Inflammatory macrophage treated with lipopolysaccharide for 1 hour (primary cell): ENCODE results near the gene USP32.
A peak's percentile ranks its signal among the peaks of the same experiment; 100 is the strongest.
"Not testable (repeated sequence)": the region's sequence is repeated elsewhere in the genome, so short reads cannot be mapped to it uniquely, and the experiment has no call there.

Experiments used
- DNase-seq, 2 donors: peaks; one replicate each; pipeline ENCODE4 v3.0.0-alpha.2; 2020 to 2022

Gene USP32

DNA sequence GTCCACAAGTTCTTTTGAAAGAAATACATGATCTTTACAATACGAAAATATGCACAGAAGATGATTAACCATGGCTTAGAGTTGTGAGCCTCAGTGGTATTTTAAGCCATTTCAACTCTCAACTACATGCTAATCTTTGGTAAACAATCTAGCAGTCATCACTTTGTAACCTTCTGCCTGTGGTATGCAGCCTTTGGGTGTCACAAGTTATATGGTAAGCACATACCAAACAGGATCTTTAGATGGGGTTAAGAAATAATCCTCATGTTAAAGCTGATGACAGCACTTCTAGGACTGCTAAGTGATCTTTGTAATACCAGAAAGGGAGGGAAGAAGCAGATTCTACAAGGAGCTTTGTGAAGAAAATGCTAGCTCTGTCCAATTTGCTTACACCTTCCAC lies 167.9 kb downstream of the USP32 start:
- no peak for DNase-seq

DNA sequence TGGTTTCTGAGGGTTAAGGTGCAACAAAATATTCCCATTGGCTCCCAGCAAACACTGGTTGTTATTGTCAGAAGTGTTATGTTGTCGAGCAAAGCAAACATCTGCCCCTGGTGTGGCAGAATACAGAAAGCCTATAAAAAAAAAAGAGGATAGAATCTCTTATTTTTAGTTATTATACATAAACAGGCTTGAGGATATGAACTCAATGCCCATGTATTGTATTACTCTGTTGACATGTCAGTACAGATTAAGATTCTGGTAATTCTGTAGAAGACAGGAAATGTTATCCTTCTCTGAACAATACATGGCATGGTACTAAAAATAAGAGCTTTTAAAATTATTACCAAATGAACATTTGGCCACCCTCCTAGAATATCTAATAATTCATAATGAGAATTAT lies 168.5 kb downstream of the USP32 start:
- DNase-seq = no peak

GRCh38 chr17:60218774-60219173 lies 173.2 kb downstream of the USP32 start:
- DNase-seq = not testable (repeated sequence)

DNA sequence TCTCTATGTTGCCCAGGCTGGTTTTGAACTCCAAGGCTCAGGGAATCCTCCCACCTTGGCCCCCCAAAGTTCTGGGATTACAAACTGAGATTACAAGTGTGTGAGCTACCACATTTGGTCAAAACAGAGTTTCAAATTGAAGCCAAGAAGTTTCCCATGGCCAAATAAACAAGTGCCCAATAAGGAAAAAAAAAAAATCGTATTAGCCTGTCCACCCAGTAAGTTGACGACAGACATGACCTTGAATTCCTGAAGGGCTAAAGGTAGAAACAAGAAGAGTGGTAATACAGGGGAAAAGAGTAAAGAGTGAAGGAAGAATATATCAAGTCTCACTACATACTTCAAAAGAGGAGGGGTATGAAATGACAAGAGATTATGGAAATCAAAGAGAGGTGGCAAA lies 176.0 kb downstream of the USP32 start:
- not testable (repeated sequence) for DNase-seq

DNA sequence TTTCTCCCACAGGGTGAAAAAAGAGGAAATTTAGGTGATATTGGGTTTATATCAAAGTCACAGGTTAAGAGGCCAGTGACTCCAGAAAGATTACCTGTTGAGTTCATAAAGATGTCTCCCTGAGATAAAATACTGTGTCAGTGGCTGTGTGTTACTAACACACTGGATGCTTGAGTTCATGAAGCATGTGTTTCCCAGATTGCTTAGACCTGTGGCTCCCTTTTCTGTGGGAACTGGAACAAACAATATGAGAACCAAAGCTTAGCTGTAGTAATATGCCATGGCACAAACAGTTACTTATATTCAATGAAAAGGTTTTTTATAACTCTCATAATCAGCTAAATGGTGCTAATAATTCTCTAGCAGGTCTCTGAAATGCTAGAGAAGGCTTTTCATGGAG lies 180.7 kb downstream of the USP32 start:
- not testable (repeated sequence) for DNase-seq

DNA sequence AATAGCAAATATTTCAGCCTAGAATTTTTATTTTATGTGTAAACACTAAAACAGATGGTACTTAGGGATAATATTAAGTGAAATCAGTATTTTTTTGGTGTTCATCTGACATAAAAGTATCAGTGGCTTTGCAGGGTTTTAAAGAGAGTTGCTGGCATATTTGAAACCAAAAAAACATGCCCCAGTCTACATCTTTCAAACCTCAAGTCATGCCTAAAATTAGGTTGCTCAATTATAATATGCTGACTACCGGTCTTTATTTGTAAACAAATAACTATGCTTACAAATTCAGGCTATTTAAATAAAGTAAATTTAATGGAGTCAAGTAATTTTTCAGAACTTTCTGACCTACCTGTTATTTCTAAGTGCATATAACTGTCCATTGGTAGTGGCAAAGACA lies 183.6 kb downstream of the USP32 start:
- DNase-seq = not testable (repeated sequence)

DNA sequence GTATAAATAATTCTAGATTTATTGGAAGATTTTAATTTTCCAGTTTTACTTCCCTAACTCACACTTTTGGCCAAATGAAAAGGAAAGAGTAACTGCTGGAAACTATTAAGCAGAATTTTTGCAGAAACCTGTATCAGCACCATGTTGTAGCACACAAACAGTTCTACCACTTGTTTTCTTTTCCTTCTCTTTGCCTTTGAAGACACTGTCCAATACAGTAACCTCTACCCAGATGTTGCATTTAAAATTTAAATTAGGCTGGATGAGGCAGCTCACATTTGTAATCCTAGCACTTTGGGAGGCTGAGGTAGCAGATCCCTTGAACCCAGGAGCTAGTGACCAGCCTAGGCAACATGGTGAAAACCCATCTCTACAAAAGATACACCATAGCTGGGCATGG lies 186.2 kb downstream of the USP32 start:
- DNase-seq = not testable (repeated sequence)

- not testable (repeated sequence) for DNase-seq
Measured at GRCh38 chr17:60198630-60199029, 193.3 kb downstream of the USP32 start.

DNA sequence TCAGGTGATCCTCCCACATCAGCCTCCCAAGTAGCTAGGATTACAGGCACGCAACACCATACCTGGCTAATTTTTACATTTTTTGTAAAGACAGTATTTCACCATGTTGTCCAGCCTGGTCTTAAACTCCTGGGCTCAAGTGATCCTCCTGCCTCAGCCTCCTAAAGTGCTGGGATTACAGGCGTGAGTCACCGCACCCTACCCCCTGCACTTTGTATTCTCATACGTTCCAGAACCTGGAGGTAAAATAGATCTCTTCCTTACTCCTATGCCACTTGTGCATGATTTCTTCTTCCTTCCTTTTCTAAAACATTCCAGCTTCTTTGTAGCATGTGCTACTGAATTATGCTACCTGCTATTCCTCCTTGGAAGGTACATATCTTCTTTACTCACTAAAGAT lies 197.8 kb downstream of the USP32 start:
- DNase-seq = not testable (repeated sequence)

GRCh38 chr17:60193482-60193881 lies 198.5 kb downstream of the USP32 start:
- DNase-seq = no peak

- DNase-seq = not testable (repeated sequence)
Measured at GRCh38 chr17:60193032-60193431, 198.9 kb downstream of the USP32 start.

DNA sequence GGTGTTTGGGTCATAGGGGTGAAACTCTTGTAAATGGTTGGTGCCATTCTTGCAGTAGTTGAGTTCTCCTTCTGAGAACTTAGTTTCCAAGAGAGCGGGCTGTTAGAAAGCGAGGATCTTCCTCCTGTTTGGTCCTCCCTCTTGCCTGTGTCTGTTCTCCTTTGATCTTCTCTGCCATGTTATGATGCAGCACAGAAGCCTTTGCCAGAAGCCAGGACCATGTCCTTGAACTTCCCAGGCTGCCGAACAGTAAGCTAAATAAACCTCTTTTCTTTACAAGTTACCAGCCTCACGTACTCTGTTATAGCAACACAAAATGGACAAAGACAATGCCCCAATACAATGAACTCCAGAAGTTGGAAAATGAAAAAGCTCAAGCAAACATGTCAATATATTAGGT lies 201.9 kb downstream of the USP32 start:
- not testable (repeated sequence) for DNase-seq

DNA sequence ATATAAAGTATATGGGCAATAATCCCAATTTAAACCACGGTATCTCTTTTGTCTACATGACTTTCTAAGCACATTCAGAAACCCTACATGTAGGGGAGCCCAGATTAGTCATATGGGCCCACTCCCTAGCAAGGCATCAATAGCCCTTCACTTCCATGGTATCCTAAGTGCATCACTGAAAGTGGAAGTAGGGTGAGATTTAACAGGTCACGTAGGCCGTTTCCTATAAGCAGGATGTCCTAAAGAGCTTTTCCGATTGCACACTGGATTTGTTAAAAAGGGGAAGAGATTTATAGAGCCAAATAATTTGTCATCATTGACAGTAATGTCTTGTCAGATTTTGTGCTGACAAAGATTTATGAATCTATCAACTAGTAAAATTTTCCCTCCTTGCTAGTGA lies 203.2 kb downstream of the USP32 start:
- peak; percentile 63 to 76 for DNase-seq

DNA sequence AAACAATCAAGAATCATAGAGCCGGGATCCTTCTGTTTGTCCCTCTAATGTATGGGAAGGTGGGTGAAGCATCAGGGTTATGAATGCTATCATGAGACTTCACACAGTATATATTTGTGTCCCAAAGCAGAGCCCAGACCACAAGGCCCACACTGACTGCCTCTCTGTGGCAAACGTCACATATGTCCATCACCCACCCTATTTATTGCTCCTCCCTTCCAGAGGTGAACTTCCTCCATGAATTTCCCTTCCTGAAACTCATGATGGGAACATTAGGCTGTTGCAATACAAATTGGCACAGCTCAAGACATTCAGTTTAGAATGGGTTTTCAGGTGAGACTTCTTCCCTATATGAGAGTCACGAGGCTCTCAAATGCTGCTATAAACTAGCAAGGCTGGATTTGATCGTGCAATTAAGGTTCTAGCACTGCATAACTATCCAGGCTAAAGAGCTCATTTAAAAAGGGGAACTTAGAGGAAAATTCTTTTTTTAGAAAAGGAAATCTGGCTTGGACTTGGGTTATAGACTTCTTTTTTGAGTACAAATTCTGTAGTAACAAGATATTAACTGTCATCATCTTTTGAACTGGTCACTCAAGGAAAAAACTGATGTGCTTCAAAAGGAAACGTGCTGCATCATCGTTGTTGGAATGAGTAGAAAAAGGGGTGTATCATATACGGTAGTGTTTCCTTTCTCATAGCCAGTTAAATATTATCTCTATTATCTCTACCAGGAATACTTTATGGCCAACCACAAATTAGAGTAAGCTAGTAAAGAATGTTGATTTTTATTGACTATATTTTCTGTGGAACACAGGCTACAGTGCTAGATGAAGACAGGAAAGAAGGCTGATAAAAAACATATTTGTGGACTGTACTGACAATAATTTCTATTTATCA lies 204.8 kb downstream of the USP32 start:
- peak; percentile 64 to 66 for DNase-seq

DNA sequence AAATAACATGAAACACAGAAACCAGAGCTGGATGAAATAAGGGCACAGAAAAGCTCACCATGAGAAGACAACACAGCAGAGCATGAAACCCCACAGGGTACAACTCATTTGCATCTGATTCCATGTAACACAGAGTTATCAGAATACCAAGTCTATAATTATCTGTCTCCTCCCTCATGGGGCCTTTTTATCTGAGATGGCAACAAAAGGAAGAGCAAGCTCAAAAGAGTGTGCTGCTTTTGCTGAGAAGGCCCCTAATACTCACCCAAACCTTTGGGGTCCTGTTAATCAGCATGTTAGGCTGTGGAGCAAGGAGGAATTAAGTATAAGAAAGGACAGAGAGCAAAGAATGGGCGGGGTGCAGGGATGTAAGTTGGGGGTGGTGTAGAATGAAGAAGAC lies 205.6 kb downstream of the USP32 start:
- DNase-seq = not testable (repeated sequence)

DNA sequence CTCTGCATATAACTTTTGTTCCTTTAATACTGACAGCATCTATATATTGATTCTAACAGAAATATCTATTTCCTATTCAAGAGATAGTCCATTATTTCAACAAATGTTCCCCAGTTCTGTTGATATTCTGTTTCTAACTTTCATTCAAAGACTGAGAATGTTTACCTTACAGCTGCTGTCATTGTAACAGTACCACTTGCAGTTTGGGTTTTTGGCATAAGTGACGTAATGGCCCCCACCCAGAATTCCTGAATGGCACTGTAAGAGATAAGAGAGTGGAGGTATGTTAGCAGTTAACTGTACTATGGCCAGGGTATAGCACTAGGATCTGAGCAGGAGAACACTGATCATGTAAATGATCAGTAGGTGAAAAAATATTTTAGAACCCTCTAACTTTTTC lies 211.6 kb downstream of the USP32 start:
- DNase-seq = not testable (repeated sequence)

DNA sequence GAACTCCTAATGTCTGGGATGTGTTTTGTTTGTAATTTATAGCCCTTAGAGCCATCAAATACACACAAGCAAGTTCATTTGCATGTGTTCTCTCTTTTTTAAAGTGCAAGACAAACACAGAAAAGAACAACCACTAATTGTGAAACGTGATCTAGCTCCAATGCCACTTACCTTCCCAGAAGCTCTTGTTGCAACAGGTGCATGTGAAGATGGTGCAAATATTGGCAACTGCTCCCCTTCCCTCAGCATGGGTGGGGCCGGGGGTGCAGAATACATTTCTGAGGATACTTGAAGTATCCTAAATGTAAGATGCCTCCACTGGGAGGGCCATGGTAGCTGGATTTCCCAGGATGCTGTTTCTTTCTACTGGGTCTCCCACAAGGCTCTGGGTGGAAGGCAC lies 213.8 kb downstream of the USP32 start:
- DNase-seq = not testable (repeated sequence)

DNA sequence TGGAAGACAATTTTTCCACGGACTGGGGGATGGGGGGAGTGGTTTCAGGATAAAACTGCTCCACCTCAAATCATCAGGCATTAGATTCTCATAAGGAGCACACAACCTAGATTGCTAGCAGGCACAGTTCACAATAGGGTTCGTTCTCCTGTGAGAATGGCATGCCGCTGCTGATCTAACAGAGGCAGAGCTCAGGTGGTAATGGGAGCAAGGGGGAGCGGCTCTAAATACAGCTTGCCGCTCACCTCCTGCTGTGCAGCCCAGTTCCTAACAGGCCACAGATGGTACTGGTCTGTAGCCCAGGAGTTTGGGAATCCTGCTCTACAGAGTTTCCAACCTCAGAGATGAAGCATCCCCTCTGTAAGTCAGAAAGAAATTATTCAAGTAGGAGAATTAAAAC lies 215.2 kb downstream of the USP32 start:
- DNase-seq = not testable (repeated sequence)

GRCh38 chr17:60174767-60175166 lies 217.2 kb downstream of the USP32 start:
- DNase-seq = not testable (repeated sequence)

- no peak for DNase-seq
Measured at GRCh38 chr17:60174035-60174434, 217.9 kb downstream of the USP32 start.

- DNase-seq = no peak
Measured at GRCh38 chr17:60173304-60173819, 218.6 kb downstream of the USP32 start.

- no peak for DNase-seq
Measured at GRCh38 chr17:60171753-60172079, 220.2 kb downstream of the USP32 start.

- DNase-seq = no peak
Measured at GRCh38 chr17:60170835-60171752, 220.8 kb downstream of the USP32 start.
